Measurements from ENCODE around the gene NNMT. TPM values are rescaled to one million over a fixed set of nuclear protein-coding genes. Genes with fewer than 3 reads are reported as not detected.

Gene NNMT
- total and polyA plus RNA-seq, 8 donors: 1.2 to 244 (median 1.9) TPM

- no peak for ATAC-seq
These were observed 7.9 kb downstream of the NNMT start for GRCh38 chr11:114304065-114304464.

GRCh38 chr11:114304969-114305368, 8.8 kb downstream of the NNMT start:
- intact Hi-C loops (cut with DNase I): no loop called here
- peaks cover 0 to 9% of the 10 kb centered on the region in 2 donors for H3K36me3 ChIP-seq
- H3K27me3 ChIP-seq: no peaks in the 10 kb centered on the region
- DNase-seq (no peak), ATAC-seq (no peak)
- H3K27ac ChIP-seq: no peak overlapping the region
- TF ChIP-seq CTCF (IDR thresholded peaks at IDR 0.05): no peak
- H3K4me1 ChIP-seq: peaks cover 26 to 41% of the 10 kb centered on the region in 2 donors
- peaks cover 0 to 2% of the 10 kb centered on the region in 2 donors for H3K9me3 ChIP-seq
- no peak overlapping the region for H3K4me3 ChIP-seq

More at GRCh38 chr11:114304065-114304464, 7.9 kb downstream of the NNMT start:
- intact Hi-C loops (cut with DNase I): no loop called here
- no peak overlapping the region for H3K4me3 ChIP-seq
- H3K9me3 ChIP-seq: peaks cover 0 to 2% of the 10 kb centered on the region in 2 donors
- no peak overlapping the region for H3K27ac ChIP-seq
- peaks cover 0 to 9% of the 10 kb centered on the region in 2 donors for H3K36me3 ChIP-seq
- no peaks in the 10 kb centered on the region for H3K27me3 ChIP-seq
- TF ChIP-seq CTCF (IDR thresholded peaks at IDR 0.05): no peak
- peaks cover 19 to 32% of the 10 kb centered on the region in 2 donors for H3K4me1 ChIP-seq
- no peak for DNase-seq

GRCh38 chr11:114307524-114308203, 11.5 kb downstream of the NNMT start:
- Histone ChIP-seq H3K4me1 (peaks cover 30 to 51% of the 10 kb centered on the region in 2 donors), H3K4me3 (peak overlapping the region in 1 of 2 donors; percentile 9), H3K36me3 (peaks cover 0 to 11% of the 10 kb centered on the region in 2 donors), H3K9me3 (no peaks in the 10 kb centered on the region), H3K27me3 (no peaks in the 10 kb centered on the region), H3K27ac (peak overlapping the region; percentile 75 to 81)
- DNase-seq: peak in 1 of 4 donors; percentile 81
- peak; percentile 80 for ATAC-seq
- intact Hi-C loops (cut with DNase I): no loop called here
- no peak for TF ChIP-seq CTCF (IDR thresholded peaks at IDR 0.05)

DNA sequence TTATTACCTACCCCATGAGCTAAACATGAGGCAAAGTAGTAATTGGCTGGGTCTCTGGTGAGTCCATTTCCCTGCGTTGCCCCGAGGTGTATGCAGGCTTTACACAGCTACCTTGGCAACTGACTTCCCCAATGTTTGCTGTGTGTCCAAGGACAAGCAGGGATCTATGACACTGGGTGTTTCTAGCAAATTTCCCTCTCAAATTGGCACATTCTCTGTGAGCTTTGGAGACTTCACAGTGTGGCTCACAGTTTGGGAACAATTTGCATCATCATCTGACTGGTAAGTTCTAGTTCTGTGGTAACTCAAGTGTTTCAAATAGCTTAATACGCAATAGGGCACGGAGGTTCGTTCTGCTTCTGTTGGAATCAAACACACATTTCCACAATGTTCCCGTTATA, 12.5 kb downstream of the NNMT start:
- no peaks in the 10 kb centered on the region for H3K27me3 ChIP-seq
- peaks cover 0 to 21% of the 10 kb centered on the region in 2 donors for H3K36me3 ChIP-seq
- H3K9me3 ChIP-seq: no peaks in the 10 kb centered on the region
- intact Hi-C loops (cut with DNase I): no loop called here
- TF ChIP-seq CTCF (IDR thresholded peaks at IDR 0.05): no peak
- DNase-seq (no peak), ATAC-seq (peak; percentile 78)
- H3K27ac ChIP-seq: peak overlapping the region; percentile 75 to 81
- H3K4me3 ChIP-seq: no peak overlapping the region
- H3K4me1 ChIP-seq: peaks cover 30 to 51% of the 10 kb centered on the region in 2 donors

DNA sequence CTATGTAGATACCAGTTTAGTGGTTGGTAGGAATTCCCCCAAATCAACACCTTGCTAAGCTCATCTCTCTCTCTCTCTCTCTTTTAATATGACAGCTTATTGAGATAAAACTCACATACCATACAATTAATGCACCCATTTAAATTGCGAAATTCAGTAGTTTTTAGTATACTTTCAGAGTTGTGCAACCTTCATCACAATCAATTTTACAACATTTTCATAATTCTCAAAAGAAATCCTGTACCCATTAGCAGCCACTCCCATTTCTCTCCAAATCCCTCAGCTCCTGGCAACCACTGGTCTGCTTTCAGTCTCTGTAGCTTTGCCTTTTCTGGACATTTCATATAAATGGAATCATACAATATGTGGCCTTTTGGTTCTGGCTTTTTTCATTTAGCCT, 13.3 kb downstream of the NNMT start:
- intact Hi-C loops (cut with DNase I): no loop called here
- H3K4me1 ChIP-seq: peaks cover 30 to 54% of the 10 kb centered on the region in 2 donors
- ATAC-seq: peak; percentile 3

More for the DNA sequence above, 13.3 kb downstream of the NNMT start:
- Histone ChIP-seq H3K9me3 (no peaks in the 10 kb centered on the region), H3K4me3 (no peak overlapping the region), H3K27ac (peak overlapping the region; percentile 75 to 81), H3K27me3 (no peaks in the 10 kb centered on the region), H3K36me3 (peaks cover 0 to 29% of the 10 kb centered on the region in 2 donors)
- no peak for TF ChIP-seq CTCF (IDR thresholded peaks at IDR 0.05)
- DNase-seq: no peak

Measured in left lung (tissue), 10 donors.